Measurements from ENCODE around the gene CGB8. TPM values are rescaled to one million over a fixed set of nuclear protein-coding genes. Genes with fewer than 3 reads are reported as not detected.

CGB8 gene
- total and polyA plus RNA-seq, 2 of the 4 experiments (the other 2 are of a cell fraction), result 0.48 TPM; not detected in 1

- Histone ChIP-seq H2AFZ (replicated peaks; ENCODE audit: low read length, poor library complexity) (no peak overlapping the region), H4K20me1 (ENCODE audit: insufficient read depth, low read length) (no peaks in the 10 kb centered on the region), H2AK9ac (replicated peaks; ENCODE audit: low read depth, low read length, poor library complexity) (peak overlapping the region; percentile 50), H3K14ac (replicated peaks; ENCODE audit: low read depth, low read length) (no peak overlapping the region), H3K9ac (ENCODE audit: low read depth, low read length) (no peak overlapping the region), H3K56ac (ENCODE audit: extremely low read depth, insufficient read depth, low read length) (no peak overlapping the region), H2AK5ac (ENCODE audit: low read depth, low read length) (no peak overlapping the region), H3K27ac (ENCODE audit: insufficient read depth, low read length) (no peak overlapping the region), H3K27me3 (ENCODE audit: control insufficient read depth, insufficient read depth, low read length) (peaks cover 2% of the 10 kb centered on the region; the same call in 1 of the 2 replicates), H4K5ac (ENCODE audit: low read depth, low read length) (no peak overlapping the region), H3K9me3 (ENCODE audit: control insufficient read depth, insufficient read depth, low read length) (no peaks in the 10 kb centered on the region), H3K4me3 (ENCODE audit: insufficient read depth, low read depth, low read length) (no peak overlapping the region), H3K9me1 (ENCODE audit: insufficient read depth, low read length) (0 out of 2 replicates have a peak, but pooled peaks cover 3% of the 10 kb centered on the region), H3K18ac (ENCODE audit: low read depth, low read length) (no peak overlapping the region), H2BK20ac (ENCODE audit: low read depth, low read length) (no peak overlapping the region), H3K4me2 (ENCODE audit: low read depth, low read length) (no peak overlapping the region), H2BK120ac (ENCODE audit: low read depth, low read length) (no peak overlapping the region), H3K36me3 (ENCODE audit: control insufficient read depth, insufficient read depth, low read length) (no peaks in the 10 kb centered on the region), H3K4me1 (ENCODE audit: control insufficient read depth, insufficient read depth, low read length) (peaks cover 9% of the 10 kb centered on the region; the same call in 1 of the 2 replicates), H2BK5ac (ENCODE audit: low read depth, low read length, poor library complexity, severe bottlenecking) (no peak overlapping the region), H3K79me1 (ENCODE audit: low read depth in 1 of 2, low read length in 2 of 2) (no peaks in the 10 kb centered on the region; a peak in 1 of 4 replicates), H4K8ac (ENCODE audit: low read depth in 2 of 2, low read length in 2 of 2) (no peak overlapping the region), H3K4ac (ENCODE audit: low read depth, low read length) (no peak overlapping the region), H2BK15ac (ENCODE audit: low read depth, low read length) (no peak overlapping the region), H4K91ac (ENCODE audit: insufficient read depth, low read depth, low read length) (no peak overlapping the region), H3K23ac (ENCODE audit: low read depth, low read length) (no peak overlapping the region)
- DNase-seq (no peak), ATAC-seq (ENCODE audit: low read depth) (no peak)
- in situ Hi-C loops (cut with MboI; ENCODE audit: low sequenced_read_pairs), result no loop called here
- 90% methylated on average over 2 of the region's 9 CpGs; no CpG with 5 or more reads in 1 of the 2 experiments for WGBS, 2 experiments (ENCODE audit: extremely low coverage in 2 of 2, insufficient read length in 1 of 2)
- BruUV-seq (replicated peaks), result no TSS peak
- ChIA-PET POLR2A (ENCODE audit: unreplicated experiment) (no interaction called here), CTCF (no interaction called here)
- intact Hi-C loops (cut with micrococcal nuclease), result no loop called here
- no peak for TF ChIP-seq SMC3 (IDR thresholded peaks at IDR 0.05; ENCODE audit: low read depth, low read length)
- TF ChIP-seq MAZ (IDR thresholded peaks at IDR 0.05; ENCODE audit: borderline replicate concordance, low read depth, low read length), result no peak
- no peak for TF ChIP-seq CHD1 (IDR thresholded peaks at IDR 0.05; ENCODE audit: low read depth, low read length)
- no peak for TF ChIP-seq CTCF (conservative IDR thresholded peaks at IDR 0.05; ENCODE audit: low read depth, low read length)
- TF ChIP-seq NFE2L2 (IDR thresholded peaks at IDR 0.05; ENCODE audit: low read depth, low read length), result no peak
- TF ChIP-seq USF2 (IDR thresholded peaks at IDR 0.05; ENCODE audit: low read depth, low read length), result no peak
- TF ChIP-seq FOS (IDR thresholded peaks at IDR 0.05; ENCODE audit: low read depth, low read length), result no peak
- no peak for TF ChIP-seq RAD21 (IDR thresholded peaks at IDR 0.05; ENCODE audit: low read length)
- TF ChIP-seq RFX5 (IDR thresholded peaks at IDR 0.05; ENCODE audit: low read depth, low read length), result no peak
- no peak for TF ChIP-seq MXI1 (IDR thresholded peaks at IDR 0.05; ENCODE audit: borderline replicate concordance, low read depth, low read length)
- no peak for TF ChIP-seq CEBPB (IDR thresholded peaks at IDR 0.05; ENCODE audit: low read depth, low read length)
- TF ChIP-seq MAFK (IDR thresholded peaks at IDR 0.05; ENCODE audit: low read depth, low read length), result no peak
- no peak for TF ChIP-seq RCOR1 (IDR thresholded peaks at IDR 0.05; ENCODE audit: insufficient replicate concordance, low read length)
- TF ChIP-seq BHLHE40 (IDR thresholded peaks at IDR 0.05; ENCODE audit: low read depth, low read length), result no peak
- no peak for TF ChIP-seq POLR2A (IDR thresholded peaks at IDR 0.05; ENCODE audit: low read depth, low read length)
- TF ChIP-seq ELK1 (IDR thresholded peaks at IDR 0.05; ENCODE audit: borderline replicate concordance, low read depth, low read length), result no peak
- dilution Hi-C loops (cut with HindIII; ENCODE audit: low sequenced_read_pairs, unreplicated experiment), result no loop called here
Observed at GRCh38 chr19:49022116-49022515, 26.8 kb downstream of the CGB8 start.

Data from IMR-90 (cell line).